GM18502 (cell line): Measurements from ENCODE around the gene CEP164.
"Not testable (repeated sequence)": the region's sequence is repeated elsewhere in the genome, so short reads cannot be mapped to it uniquely, and the experiment has no call there.

Experiments used
- ATAC-seq: cut with Tn5 transposase; IDR thresholded peaks from one replicate; pipeline ENCODE4 v1.9.1; 2021; ENCODE audit warnings: mild to moderate bottlenecking; ENCODE audit not compliant: unreplicated experiment, poor library complexity

Gene CEP164

GRCh38 chr11:117392001-117392690, 64.5 kb downstream of the CEP164 start:
- no peak for ATAC-seq

- ATAC-seq, result no peak
Measured at GRCh38 chr11:117392979-117393378, 65.3 kb downstream of the CEP164 start.

DNA sequence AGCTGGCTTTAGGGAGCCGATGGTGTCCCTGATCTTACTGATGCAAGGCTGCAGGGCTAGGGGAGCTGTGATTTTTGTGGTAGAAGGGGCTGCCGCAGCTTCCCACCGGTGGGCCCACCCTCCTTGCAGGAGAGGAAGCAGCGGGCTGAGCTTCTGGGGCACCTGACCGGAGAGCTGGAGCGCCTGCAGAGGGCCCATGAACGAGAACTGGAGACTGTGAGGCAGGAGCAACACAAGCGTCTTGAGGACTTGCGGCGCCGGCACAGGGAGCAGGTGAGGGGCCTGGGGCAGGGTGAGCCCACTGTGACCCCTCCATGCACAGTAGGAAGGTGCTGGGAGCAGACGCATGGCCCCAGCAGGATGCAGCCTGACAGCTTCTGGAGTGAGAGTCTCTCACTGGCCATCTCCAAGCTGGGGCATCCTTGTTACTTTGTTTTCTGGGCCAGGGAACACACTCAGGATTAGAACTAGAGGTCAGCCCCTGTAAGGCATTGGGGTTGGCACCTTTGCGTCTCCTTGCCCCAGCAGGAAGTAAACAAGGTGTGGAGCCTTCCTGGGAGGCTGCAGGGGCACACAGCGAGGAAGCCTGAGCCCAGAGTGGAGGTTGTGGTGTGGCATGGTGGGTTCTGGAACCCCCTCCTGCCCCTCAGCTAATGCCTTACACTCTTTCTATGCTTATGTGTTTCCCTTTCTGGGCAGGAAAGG, 66.7 kb downstream of the CEP164 start:
- ATAC-seq, result no peak

DNA sequence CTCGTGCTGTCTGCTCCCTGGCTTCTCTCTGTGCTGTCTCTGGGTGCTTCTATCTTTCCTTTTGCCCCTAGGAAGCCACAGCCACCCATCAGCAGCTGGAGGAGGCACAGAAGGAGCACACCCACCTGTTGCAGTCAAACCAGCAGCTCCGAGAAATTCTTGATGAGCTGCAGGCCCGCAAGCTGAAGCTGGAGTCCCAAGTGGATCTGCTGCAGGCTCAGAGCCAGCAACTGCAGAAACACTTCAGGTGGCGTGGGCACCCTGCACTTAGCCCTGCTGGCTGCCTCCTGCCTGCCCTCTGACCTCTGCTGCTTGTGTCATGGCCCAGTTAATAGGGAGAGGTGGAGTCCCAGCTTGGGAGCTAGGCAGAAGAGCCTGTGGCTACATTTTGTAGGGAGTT, 67.8 kb downstream of the CEP164 start:
- ATAC-seq, result no peak

- ATAC-seq, result no peak
Measured at GRCh38 chr11:117396970-117397369, 69.3 kb downstream of the CEP164 start.

- not testable (repeated sequence) for ATAC-seq
Measured at GRCh38 chr11:117398618-117399017, 71.0 kb downstream of the CEP164 start.

GRCh38 chr11:117399100-117399840, 71.6 kb downstream of the CEP164 start:
- not testable (repeated sequence) for ATAC-seq

DNA sequence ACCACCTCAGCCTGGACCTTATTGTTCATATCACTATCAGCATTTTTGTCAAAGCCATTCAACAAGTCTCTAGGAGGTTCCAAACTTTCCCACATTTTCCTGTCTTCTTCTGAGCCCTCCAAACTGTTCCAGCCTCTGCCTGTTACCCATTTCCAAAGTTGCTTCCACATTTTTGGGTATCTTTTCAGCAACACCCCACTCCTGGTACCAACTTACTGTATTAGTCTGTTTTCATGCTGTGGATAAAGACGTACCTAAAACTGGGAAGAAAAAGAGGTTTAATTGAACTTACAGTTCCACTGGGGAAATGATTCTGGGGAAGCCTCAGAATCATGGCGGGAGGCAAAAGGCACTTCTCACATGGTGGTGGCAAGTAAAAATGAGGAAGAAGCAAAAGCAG, 78.2 kb downstream of the CEP164 start:
- ATAC-seq, result not testable (repeated sequence)

DNA sequence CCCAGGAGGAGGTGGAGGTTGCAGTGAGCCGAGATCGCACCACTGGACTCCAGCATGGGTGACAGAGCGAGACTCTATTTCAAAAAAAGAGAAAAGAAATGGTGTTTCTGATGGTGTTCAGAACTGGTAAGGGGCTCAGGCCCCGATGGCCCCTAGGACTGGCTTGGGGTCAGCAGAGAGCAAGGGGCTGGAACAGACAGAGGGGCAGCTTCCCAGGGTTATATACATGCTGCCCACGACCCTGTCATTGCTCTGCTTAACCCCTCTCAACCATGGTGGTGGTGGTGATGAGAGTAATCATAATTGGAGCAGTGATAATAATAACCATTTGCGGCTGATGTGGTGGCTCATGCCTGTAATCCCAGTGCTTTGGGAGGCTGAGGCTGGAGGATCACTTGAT, 79.4 kb downstream of the CEP164 start:
- no peak for ATAC-seq

GRCh38 chr11:117408356-117408755, 80.7 kb downstream of the CEP164 start:
- ATAC-seq, result no peak

DNA sequence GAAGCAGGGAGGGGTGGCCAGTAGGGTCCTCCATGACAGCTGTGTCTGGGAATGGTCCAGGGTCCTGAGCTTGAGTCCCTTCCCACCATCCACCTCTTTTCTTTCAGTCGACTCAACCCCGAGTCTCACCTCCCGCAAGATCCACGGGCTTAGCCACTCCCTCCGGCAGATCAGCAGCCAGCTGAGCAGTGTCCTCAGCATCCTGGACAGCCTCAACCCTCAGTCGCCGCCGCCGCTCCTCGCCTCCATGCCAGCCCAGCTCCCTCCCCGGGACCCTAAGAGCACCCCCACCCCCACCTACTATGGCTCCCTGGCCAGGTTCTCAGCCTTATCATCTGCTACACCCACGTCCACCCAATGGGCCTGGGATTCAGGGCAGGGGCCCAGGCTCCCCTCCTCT, 81.9 kb downstream of the CEP164 start:
- no peak for ATAC-seq

- no peak for ATAC-seq
Measured at GRCh38 chr11:117410238-117410637, 82.6 kb downstream of the CEP164 start.

DNA sequence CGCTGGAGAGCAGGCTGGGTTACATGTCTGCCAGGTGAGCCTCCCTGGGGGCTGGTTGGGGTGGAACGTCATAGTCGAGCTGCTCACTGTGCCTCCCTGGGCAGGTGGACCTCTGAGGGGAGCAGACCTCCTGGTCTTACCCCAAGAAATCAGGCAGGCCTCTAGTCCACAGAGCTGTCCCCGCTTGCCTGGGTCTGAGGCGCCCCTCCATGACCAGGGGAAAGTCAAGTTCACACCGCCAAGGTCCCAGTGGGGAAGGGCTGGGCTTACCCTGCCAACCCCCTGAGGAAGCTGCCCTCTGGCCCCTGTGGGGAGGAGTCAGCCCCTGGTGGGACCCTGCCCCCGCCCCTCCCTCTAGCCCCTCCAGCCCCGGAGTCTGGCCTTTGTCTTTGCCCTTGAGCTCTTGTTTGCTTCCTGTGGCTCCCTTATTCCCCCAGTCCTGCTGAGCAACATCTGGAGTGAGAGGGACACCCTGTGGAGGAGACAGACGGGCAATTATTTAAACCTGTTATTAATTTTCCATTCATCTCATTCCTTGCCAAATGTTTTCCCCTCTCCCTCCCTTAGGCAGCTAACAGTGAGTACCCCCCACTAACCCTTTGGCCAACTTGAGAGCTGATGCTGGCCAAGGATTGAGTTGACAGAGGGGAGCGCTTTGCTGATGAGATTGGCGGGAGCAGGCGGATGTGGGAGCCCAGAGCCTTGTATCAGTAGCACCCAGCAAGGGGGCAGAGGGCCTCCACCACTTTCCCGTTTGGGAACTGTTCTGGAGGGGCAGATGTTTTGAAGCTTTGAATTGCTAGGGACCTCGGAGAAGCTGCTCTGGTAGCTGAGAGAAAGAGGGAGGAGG, 83.4 kb downstream of the CEP164 start:
- ATAC-seq, result no peak

DNA sequence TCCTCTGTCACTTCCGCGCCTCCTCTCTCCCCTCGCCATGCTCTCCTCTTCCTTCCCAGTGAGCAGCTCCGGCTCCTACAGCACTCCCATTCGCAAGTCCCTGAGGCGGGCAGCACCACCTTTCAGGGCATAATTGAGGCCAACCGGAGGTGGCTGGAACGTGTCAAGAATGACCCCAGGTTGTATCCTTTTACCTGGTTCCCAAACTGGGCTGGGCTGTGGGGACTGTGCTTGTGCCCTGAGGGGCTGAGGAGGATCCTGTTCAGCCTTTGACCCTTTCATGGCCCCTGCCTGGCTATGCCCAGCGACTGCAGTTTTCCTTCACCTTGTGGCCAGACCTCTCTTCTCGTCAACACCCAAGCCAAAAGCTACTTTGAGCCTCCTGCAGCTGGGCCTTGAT, 84.1 kb downstream of the CEP164 start:
- no peak for ATAC-seq

- no peak for ATAC-seq
Measured at GRCh38 chr11:117412176-117412575, 84.5 kb downstream of the CEP164 start.

GRCh38 chr11:117412653-117413275, 85.1 kb downstream of the CEP164 start:
- ATAC-seq, result no peak

- no peak for ATAC-seq
Measured at GRCh38 chr11:117413616-117414015, 86.0 kb downstream of the CEP164 start.

DNA sequence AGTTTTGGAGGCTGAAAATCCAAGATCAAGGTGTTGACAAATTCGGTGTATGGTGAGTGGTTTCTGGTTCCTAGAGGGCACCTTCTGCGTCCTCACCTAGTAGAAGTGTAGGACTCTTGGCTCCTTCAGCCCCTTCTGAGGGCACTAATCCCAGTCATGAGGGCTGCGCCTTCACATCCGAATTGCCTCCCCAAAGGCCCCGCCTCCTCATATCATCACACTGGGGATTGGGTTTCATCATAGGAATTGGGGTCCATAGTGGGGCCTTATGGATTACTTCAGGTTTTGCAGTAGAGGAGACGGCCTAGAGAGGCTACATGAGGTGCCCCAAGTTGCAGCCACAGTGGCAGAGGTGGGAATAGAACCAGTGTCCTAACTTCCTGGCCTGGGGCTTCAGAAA, 87.1 kb downstream of the CEP164 start:
- ATAC-seq, result no peak

- ATAC-seq, result no peak
Measured at GRCh38 chr11:117415358-117415896, 87.8 kb downstream of the CEP164 start.

DNA sequence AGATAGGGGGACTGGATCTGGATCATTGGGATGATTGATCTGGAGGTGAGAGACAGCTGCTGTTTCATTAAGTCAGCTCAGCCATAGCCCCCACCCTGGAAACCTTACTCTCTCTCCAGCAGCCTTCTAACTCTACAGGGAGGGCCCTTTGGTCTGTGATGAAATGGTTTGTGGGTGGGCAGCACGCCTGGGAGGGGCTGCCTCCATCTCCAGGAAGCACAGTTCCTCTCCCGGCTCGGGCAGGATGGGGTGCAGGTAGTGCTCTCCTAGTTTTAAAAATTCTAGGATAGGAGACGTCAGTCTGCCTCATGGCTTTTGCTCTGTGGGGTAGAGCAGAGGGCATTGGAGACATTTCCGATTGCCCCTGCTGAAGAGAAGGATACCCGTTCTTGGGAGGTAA, 89.7 kb downstream of the CEP164 start:
- no peak for ATAC-seq
